Ectodermal cell (in vitro differentiated cells): ENCODE results near the gene MAP4K2.

Experiments used
- H3K27ac ChIP-seq: 2 replicates; pipeline ENCODE4 v1.7.0; 2013; ENCODE audit warnings: mild to moderate bottlenecking, low read depth, low read length; ENCODE audit not compliant: insufficient read depth, poor library complexity, severe bottlenecking
- H3K27me3 ChIP-seq: 2 replicates; pipeline ENCODE4 v1.7.0; 2013; ENCODE audit warnings: mild to moderate bottlenecking, low read length; ENCODE audit not compliant: insufficient read depth, control insufficient read depth, poor library complexity, severe bottlenecking
- H3K36me3 ChIP-seq: one replicate; pipeline ENCODE4 v1.7.0; 2013; ENCODE audit warnings: low read length; ENCODE audit not compliant: control insufficient read depth, insufficient read depth
- H3K4me1 ChIP-seq: one replicate; pipeline ENCODE4 v1.7.0; 2013; ENCODE audit warnings: low read length; ENCODE audit not compliant: control insufficient read depth, insufficient read depth
- H3K4me3 ChIP-seq: 2 replicates; pipeline ENCODE4 v1.7.0; 2013; ENCODE audit warnings: low read depth, low read length, control low read depth; ENCODE audit not compliant: insufficient read depth
- H3K9me3 ChIP-seq: 2 replicates; pipeline ENCODE4 v1.7.0; 2013; ENCODE audit warnings: mild to moderate bottlenecking, low read length, moderate library complexity; ENCODE audit not compliant: control insufficient read depth
- WGBS, 2 experiments: methylation state at CpG; one replicate each; pipeline ENCODE4 v1.1.7; 2013; ENCODE audit warnings: missing lambda C conversion rate in 2 of 2; 5-methylcytosine and 5-hydroxymethylcytosine counted together

The MAP4K2 gene

DNA sequence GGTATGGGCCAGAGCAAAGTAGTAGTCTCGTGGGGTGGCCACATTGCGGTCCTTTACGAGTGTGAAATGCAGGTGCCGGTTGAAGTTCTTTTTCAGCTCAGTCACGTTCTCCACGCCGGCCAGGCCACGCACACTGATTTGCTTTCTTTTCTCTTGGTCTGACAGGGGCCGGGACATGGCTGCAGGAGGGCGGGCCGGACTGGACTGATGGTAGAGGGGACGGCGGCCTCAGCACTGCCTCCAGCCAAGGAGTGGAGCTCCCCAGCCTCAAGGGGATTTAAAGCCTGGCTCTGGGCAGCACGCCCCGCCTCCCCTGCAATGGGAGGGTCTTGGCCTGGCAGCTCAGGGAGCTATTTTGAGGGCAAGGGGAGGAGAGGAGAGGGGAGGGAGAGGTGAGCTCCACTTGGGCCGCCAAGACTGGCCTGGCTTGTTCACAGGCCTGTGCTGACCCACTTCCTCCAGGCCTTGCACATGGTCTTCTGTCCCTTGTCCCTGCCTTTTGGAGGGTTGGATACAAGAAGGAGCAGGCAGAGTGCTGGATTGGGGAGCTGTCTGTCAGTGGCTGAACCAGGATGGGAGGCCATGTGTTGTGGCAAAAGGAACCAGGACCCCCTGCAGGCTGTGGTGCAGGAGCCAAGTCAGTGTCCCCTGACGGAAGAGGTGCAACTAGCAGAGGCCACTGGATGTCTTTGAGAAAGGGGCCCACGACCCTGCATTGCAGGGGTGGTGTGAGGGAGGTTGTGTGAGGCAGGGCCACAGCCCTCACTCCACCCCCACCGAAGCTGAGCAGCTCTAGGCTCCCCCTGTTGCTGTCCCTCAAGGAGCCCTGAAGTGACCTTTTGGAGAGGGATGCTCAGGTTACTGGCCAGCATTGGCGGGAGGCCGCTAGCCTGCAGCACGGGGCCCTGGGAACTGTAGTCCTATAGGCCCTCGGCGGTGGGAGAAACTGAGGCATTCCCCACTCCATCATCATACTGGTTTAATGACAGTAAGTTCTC, 43.0 kb downstream of the MAP4K2 start, which contains the start of gene PYGM:
PYGM (minus strand) TSS at position 253 of the 998 bp plus-strand sequence; CDS start at position 177, 76 bp downstream.
- 28 to 31% methylated on average over 24 of the region's 24 CpGs for WGBS, 2 experiments
- Histone ChIP-seq H3K4me3 (no peak within 1 kb of the TSS), H3K4me1 (peaks cover 58% of the 10 kb centered on the region)

DNA sequence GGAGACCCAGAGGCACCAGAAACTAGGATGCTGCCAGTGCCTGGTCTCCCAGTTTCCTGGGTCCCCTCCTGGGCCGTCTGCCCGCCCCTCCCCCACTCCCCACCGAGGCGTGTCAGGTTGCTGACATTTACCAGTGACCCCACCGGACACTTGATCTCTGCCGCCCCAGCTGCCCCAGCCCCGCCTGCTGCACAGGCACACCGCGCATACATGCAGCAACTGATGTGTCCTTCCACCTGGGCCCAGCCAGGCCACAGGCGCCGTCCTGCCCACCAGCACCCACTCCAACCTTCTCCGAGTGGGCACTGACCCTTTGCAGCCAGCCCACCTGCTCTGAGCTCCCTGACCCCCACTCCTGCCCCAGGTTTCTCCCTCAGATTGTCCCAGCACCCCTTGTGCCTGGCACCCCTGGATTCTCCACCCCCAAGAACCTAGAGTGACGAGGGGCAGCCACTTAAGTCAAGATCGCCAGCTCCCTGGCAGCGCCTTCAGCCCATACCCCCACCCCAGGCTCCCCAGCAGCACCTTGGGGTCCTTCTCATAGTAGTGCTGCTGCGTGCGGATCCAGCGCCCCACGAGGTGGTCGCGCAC, 43.8 kb downstream of the MAP4K2 start:
- 80 to 81% methylated on average over 21 of the region's 21 CpGs for WGBS, 2 experiments
- no peaks in the 10 kb centered on the region for H3K27me3 ChIP-seq
- H3K36me3 ChIP-seq: no peaks in the 10 kb centered on the region
- no peaks in the 10 kb centered on the region for H3K9me3 ChIP-seq
- H3K4me1 ChIP-seq: peaks cover 57% of the 10 kb centered on the region
- no peak overlapping the region for H3K27ac ChIP-seq
- no peak overlapping the region for H3K4me3 ChIP-seq

More for the DNA sequence above, 43.0 kb downstream of the MAP4K2 start, which contains the start of gene PYGM:
- Histone ChIP-seq H3K36me3 (peaks cover 4% of the 10 kb centered on the region), H3K27ac (peak within 1 kb of the TSS; percentile 71), H3K27me3 (no peaks in the 10 kb centered on the region), H3K9me3 (no peaks in the 10 kb centered on the region)

DNA sequence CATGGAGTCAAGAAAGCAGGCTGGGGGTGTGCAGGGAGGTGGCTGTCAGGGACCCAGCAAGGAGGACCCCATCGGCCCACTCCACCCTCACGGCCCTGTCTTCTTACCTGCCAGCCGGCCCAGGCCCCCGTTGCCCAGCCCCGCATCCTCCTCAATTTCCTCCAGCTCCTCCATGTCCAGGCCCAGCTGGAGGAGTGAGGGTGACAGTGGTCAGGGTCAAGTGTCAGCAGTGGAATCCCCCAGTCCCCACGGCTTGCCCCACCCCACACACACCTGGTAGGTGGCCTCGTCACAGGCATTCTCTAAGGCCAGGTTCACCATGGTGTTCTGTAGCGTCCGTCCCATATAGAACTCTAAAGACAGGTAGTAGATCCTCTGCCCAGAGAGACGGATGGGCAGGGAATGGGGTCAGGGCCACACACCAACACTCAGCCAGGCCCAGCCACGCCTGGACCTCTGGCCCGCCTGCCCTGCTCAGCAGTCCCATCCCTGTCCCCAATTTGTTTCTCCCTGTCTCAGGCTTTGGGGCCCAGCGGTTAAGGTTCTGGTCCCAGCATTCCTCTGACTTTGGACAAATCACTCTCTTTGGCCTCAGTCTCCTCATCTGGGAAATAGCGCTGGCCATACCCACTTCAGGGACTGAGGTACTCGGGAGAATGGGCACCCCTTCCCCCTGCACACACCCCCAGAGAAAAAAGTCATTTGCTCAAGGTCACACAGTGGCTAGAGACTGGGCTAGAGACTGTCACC, 44.5 kb downstream of the MAP4K2 start:
- H3K27me3 ChIP-seq: no peaks in the 10 kb centered on the region
- no peaks in the 10 kb centered on the region for H3K36me3 ChIP-seq
- H3K4me3 ChIP-seq: no peak overlapping the region
- WGBS, 2 experiments: 92 to 93% methylated on average over 15 of the region's 15 CpGs
- no peak overlapping the region for H3K27ac ChIP-seq
- no peaks in the 10 kb centered on the region for H3K9me3 ChIP-seq
- H3K4me1 ChIP-seq: peaks cover 50% of the 10 kb centered on the region

DNA sequence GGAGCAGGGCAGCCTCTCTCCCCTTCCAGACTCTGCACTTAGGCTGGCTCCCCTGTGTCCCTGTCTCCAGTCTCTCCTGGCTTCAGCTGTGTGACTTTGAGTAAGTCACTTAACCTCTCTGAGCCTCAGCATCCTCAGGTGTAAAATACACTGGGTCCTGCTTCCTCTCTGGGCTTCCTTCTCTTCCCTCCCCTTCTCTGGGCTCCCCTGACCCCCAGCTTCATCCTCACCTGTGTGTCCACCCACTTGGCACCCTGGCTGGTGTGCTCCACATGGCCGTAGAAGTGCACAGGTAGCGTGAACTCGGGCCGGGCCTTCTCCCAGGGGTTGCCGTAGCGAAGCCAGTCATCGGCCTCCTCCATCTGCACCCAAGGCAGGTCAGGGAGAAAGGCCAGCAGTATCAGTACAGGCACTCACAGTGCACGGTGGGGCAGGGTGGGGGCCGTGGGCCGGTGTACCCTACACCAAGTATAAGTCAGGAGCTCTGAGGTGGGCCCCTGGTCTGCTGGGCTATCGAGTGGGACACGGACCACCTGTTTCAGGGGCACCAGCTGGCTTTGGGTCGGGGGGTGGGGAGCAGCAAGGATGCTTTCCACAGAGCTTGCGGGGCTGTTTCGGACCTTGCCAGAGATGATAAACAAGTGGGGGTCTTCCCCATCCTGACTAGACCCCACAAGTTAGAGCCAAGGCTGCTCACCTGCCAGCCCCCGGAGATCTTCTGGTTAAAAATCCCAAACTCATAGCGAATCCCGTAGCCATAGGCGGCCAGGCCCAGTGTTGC, 45.3 kb downstream of the MAP4K2 start:
- 89% methylated on average over 19 of the region's 19 CpGs for WGBS, 2 experiments
- Histone ChIP-seq H3K9me3 (no peaks in the 10 kb centered on the region), H3K36me3 (no peaks in the 10 kb centered on the region), H3K4me1 (peaks cover 44% of the 10 kb centered on the region), H3K27me3 (no peaks in the 10 kb centered on the region), H3K4me3 (no peak overlapping the region), H3K27ac (no peak overlapping the region)

DNA sequence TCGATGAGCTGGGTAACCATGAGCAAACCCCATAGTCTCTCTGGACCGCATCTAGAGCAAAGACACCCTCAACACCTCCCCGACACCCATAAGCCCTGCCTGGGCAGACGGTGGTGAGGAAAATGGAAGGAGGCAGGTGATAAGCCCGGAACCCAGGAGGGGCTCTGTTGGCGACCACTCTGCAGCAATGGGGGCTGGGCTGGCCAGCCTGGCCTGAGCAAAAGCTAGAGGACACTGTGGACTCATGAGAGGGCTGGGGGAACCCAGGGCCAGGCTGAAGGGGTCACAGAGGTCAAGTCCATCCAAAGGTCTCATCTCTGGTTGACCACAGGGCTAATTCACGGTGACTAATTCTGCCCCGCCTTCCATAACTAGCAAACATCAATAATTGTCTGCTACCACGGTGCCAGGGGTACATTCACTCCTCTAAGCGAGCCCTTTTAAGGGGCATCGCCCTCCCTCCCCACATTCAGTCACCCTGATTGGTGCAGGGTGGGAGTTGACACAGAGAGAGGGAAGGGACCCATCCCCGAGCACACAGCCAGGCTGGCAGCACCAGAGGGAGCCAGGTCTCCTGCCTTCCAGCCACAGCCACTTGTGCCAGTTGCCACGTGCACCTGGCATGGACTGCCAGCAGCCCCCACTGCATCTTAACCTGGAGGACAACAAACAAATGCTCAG, 47.2 kb downstream of the MAP4K2 start:
- WGBS, 2 experiments: 92% methylated on average over 13 of the region's 13 CpGs
- H3K4me1 ChIP-seq: peaks cover 35% of the 10 kb centered on the region
- no peaks in the 10 kb centered on the region for H3K27me3 ChIP-seq
- no peak overlapping the region for H3K4me3 ChIP-seq
- no peak overlapping the region for H3K27ac ChIP-seq
- no peaks in the 10 kb centered on the region for H3K36me3 ChIP-seq
- H3K9me3 ChIP-seq: no peaks in the 10 kb centered on the region

DNA sequence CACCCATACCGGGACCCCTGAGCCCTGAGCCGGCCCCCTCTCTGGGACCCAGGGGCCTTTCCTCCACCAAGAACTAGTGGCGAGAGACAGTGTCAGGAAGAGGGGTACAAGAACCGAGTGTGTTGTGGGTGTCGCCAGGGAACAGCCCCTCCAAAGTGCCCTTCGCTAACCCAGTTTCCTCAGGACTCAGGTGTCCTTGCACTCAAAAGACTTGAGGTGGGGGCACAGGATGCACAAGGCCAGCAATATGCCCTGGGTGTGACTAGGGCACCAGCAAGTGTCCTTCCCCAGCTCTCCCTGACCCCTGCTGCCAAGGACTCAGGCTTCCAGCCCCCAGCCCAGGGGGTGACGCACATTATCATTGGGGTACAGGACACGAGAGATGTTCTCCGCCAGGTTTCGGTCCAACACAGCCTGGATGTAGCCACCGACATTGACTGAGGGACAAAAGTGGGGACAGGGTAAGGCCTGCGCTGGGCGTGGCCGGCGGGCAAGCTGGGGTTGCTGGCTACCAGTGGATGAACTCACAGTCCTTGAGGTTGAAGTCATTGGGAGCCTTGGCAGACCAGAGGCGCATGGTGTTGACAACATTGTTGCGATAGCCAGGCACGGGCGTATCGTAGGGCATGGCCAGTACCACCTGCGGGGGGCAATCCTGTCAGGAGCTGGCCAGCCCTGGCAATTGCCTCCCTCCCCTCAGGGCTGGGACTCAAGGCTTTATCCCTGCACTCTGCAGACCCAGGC, 47.9 kb downstream of the MAP4K2 start:
- H3K4me1 ChIP-seq: peaks cover 28% of the 10 kb centered on the region
- H3K4me3 ChIP-seq: no peak overlapping the region
- H3K27ac ChIP-seq: no peak overlapping the region
- 92 to 93% methylated on average over 21 of the region's 21 CpGs for WGBS, 2 experiments
- no peaks in the 10 kb centered on the region for H3K9me3 ChIP-seq
- H3K36me3 ChIP-seq: no peaks in the 10 kb centered on the region
- no peaks in the 10 kb centered on the region for H3K27me3 ChIP-seq

DNA sequence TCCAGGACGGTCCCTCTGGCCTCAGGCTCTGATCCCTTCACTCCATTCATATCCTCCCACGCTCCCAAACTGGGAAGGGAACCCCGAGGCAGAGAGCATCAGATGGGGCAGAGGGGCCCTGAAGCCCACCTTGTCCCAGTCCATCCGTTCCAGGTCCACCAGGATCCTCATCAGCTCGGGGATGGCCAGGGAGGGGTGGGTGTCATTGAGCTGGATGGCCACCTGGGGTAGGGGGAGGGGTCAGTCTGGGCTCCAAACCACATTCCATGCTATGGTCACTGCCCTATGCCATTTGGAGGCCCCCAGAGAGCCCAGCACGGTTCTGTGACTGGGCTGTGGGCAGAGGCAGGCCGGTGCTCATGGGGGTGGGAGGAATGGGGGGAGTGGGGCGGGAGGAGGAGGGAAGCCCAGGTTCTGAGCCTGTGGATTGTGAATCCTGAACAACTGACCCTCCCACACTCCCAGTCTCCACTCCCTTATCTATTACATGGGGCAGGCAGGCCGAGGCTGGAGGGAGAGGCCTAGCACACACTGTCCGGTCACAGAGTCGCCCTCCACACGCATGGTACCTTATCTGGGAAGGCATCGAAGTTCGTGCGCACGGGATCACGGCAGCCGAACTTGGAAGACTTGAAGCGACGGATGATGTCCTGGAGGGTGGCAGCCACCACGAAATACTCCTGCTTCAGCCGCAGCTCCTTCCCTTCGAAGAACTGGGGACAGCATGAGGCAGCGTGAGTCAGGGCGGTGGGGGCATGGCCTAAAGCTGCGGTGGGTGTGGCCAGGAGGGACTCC, 48.7 kb downstream of the MAP4K2 start:
- no peaks in the 10 kb centered on the region for H3K9me3 ChIP-seq
- H3K27ac ChIP-seq: no peak overlapping the region
- H3K36me3 ChIP-seq: no peaks in the 10 kb centered on the region
- WGBS, 2 experiments: 85 to 88% methylated on average over 26 of the region's 26 CpGs
- H3K27me3 ChIP-seq: no peaks in the 10 kb centered on the region
- peaks cover 20% of the 10 kb centered on the region for H3K4me1 ChIP-seq
- no peak overlapping the region for H3K4me3 ChIP-seq

- Histone ChIP-seq H3K27me3 (no peaks in the 10 kb centered on the region), H3K4me1 (peaks cover 16% of the 10 kb centered on the region), H3K4me3 (no peak overlapping the region), H3K36me3 (no peaks in the 10 kb centered on the region), H3K9me3 (no peaks in the 10 kb centered on the region), H3K27ac (no peak overlapping the region)
- 95% methylated on average over 43 of the region's 43 CpGs for WGBS, 2 experiments
Measured at GRCh38 chr11:64753380-64754123, 49.5 kb downstream of the MAP4K2 start.
